DMS114 treated with DMSO at 0.1 percent for 48 hours (cell line): ENCODE data around the gene ZNF260.

ENCODE experiments used
- DNase-seq: peaks from one replicate; lab custom pipeline; 2025; ENCODE audit not compliant: unreplicated experiment; lab: John Stamatoyannopoulos, UW

The ZNF260 gene

DNA sequence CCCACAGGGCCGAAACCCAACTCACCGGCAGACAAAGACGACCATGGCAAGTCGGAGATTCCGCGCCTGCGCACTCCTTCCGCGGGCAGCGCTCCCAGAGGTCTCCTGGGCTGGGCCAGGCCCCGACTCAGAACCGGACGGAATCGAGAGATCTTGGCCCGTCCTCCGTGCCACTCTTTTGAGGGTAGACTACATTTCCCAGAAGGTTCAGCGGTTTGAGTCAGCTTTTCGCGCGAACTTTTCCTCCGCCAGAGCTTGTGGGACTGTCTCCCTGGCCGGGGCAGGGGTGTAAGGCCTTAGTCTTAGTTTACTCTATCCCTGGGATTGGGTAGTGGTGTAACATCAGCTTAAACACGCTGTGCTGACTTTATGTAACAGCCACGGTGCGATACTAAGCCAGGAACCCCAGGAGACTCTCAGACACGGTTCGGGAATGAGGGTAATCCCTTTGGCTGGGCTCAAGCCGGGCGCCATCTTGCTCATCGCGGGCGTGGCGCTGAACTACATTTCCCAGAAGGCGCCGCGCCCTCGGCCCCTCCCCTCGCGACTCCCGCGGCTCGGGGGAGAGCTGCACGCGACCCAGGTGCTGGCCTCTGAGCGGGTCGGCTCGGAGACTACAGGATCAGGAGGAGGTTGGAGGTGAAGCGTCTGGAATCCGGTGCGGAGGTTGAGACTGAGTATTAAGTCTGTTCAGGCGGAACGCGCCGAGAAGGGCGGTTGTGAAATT is at the start of gene ZNF260:
Gene ZNF260 (minus strand): TSS at position 78 of the 727 bp plus-strand sequence. CDS start 13,033 bp downstream, outside the sequence.
- DNase-seq: peak; percentile 93

GRCh38 chr19:36577271-36577996 is 49.4 kb upstream of the ZNF260 start:
- no peak for DNase-seq

DNA sequence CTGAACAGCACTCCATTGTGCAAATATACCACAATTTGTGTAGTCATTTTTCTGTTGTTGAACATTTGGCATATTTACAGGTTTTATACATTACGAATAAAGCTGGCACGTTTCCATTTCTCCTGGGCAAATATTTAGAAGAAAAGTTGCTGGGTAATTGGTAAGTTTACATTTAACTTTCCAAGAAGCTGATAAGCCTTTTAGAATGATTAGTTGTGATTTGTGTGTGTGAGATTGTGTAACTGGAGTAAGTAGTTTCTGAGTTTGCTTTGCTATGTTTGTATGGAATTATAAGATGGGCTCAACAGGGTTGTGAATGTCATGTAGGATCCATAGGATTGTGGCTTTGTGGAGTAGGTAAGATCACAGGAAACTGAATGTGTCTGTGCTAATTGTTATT is 46.7 kb upstream of the ZNF260 start:
- DNase-seq: no peak

GRCh38 chr19:36573895-36574720 is 46.0 kb upstream of the ZNF260 start:
- no peak for DNase-seq

GRCh38 chr19:36573020-36573894 is 45.2 kb upstream of the ZNF260 start, which contains the start of gene ZNF529:
ZNF529 (minus strand) TSS chr19:36573292; CDS start chr19:36572346, 946 bp downstream.
- peak; percentile 94 for DNase-seq

DNA sequence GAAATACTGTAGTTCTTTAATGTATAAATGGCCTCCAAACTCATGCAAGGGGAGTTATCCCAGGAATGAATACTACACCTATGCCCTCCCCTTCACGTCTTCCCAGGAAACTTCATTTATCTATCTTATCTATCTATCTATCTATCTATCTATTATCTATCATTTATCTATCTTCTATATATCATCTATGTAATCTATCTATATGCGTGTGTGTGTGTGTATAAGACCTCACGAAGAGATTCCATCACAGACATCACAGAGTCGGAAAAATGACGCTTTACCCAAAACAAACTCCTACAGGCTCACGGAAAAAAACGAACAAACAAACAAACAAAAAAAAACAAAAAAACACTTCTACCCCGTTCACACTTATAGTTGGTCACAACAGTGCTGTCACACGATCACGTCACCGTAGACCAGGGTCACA is 44.5 kb upstream of the ZNF260 start:
- no peak for DNase-seq

DNA sequence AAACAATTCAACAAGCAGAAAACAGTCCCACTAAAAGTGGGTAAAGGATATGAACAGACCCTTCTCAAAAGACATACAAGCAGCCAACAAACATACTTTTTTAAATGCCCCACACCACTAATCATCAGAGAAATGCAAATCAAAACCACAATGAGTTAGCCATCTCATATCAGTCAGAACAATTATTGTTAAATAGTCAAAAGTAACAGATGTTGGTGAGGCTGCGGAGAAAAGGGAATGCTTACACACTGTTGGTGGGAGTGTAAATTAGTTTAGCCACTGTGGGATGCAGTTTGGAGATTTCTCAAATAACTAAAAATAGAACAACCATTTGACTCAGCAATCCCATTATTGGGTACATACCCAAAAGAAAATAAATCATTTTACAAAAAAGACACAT is 36.3 kb upstream of the ZNF260 start:
- DNase-seq: no peak

GRCh38 chr19:36547001-36547732 is 19.1 kb upstream of the ZNF260 start:
- no peak for DNase-seq

DNA sequence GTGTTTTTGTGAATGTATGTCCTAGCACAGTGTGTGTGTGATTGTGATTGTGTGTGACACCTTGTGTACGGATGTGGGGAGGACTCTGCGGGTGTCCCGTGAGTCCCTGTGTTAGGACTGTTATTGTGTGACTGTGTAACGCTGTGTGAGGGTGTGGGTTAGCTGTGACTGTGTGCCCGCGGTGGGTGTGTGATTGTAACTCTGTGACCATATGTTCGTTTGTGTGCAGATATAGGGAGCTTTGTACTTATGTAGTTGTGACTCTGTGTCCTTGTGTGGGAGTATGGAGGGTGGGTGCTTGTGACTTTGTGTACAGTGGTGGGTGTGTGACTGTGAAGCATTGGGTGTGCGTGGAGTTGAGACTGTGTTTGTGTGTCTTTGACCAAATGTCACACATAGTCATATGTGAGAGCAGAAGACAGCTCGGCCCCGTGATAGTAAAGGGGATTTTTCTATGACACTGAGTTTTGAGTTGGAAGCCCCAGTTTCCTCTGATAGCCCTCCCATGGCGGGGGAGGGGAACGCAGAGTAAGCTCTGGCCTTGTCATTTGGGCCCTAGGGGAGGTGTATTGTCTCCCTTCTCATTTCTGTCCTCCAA is 949 bp upstream of the ZNF260 start:
- peak; percentile 51 for DNase-seq

DNA sequence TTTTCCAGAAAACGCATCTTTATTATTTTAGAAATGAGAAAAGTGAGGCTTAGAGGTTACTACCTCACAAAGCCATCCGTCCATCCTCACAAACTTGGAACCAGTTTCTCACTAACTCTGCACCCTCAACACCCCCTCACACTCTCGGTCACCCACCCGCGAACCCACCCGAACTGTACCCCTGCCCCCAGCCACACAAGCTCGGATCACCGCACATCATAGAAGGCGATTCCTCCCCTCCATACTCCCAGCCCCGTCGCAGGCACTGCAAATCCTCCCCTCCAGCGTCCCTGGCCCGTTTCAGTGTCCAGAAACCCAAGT is 238 bp downstream of the ZNF260 start:
- DNase-seq: no peak

- no peak for DNase-seq
Observed at GRCh38 chr19:36527341-36527740, 730 bp downstream of the ZNF260 start.

- DNase-seq: no peak
Observed at GRCh38 chr19:36526581-36526980, 1.5 kb downstream of the ZNF260 start.

DNA sequence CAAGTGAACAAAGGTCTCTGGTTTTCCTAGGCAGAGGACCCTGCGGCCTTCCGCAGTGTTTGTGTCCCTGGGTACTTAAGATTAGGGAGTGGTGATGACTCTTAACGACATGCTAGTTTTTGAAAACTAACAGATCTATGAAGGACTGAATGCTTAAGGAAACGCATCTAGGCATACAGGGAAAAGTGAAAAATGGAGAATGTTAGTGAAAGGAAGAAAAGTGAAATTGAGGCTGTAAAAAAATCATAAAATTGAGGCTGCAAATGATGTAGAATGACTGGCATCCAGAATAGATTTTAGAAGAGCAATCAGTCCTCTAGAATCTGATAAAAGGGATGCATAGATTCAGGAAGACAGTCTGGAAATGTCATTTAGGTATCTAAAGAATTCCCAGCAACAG is 3.5 kb downstream of the ZNF260 start:
- DNase-seq: no peak

DNA sequence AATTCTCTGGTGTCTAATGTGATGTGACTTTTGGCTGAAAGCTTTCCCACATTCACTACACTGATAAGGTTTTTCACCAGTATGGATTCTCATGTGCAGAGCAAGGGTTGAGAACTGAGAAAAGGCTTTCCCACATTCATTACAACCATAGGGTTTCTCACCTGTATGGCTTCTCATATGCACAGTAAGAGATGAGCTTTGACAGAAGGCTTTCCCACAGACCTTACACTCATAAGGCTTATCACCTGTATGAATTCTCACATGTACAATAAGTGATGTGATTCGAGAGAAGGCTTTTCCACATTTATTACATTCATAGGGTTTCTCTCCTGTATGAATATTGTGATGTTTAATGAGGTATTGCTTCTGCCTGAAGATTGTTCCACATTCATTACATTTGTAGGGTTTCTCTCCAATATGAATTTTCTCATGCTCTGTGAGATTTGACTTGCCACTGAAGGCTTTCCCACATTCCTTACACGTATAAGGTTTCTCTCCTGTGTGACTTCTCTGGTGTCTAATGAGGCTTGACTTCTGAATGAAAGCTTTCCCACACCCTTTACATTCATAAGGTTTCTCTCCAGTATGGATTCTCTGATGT is 14.0 kb downstream of the ZNF260 start:
- no peak for DNase-seq

DNA sequence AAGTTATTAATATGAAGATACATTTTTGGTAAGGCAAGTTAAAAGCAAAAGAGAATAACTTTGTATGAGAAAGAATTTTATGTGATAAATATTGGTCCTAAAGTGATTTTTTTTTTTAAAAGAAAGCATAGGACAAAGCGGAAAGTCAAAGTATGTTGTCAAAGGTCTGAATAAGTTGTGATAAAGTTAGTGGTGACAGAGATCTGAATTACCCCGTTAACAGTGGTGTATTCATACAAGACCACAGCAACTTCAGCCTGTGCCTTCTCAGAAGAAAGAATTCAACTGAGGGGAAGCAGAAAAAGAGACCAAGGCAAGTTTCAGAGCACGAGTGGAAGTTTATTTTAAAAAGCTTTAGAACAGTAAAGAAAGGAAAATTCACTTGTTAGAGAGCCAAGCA is 19.7 kb downstream of the ZNF260 start:
- no peak for DNase-seq

DNA sequence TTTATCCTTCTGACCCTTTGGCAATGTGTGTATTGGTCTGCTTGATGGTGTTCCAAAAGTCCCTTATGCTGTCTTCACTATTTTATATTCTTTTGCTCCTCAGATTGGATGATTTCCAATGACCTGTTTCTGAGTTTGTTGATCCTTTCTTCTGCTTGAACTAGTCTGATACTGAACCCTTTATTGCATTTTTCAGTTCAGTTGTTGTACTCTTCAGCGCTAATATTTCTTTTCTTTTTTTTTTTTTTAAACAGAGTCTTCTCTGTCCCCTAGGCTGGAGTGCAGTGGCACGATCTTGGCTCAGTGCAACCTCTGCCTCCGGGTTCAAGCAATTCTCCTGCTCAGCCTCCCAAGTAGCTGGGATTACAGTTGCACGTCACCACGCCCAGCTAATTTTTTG is 26.1 kb downstream of the ZNF260 start:
- no peak for DNase-seq

DNA sequence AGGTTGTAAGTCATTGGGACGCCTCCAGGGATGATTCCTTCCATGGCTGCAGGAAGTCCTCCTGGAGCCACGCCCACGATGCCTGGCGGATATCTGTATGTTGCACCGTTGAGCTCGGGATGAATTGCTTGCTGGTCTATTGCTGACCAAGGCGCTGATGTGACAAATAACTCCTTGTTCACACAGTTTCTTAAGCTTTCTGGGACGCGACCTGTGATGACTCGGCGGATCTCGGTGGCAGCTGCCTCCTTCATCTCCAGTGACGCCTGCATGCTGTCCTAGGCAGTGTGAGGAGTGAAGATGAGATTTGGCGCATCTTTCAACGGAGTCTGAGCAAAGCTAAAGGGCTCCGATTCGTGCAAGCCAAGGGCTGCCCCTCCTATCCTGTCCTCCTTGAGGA is 31.1 kb downstream of the ZNF260 start:
- DNase-seq: no peak

- DNase-seq: peak; percentile 30
Observed at GRCh38 chr19:36492689-36493453, 35.2 kb downstream of the ZNF260 start.
